Keratinocyte (primary cell): Measurements from ENCODE around the gene TIGD6. TPM values are rescaled to one million over a fixed set of nuclear protein-coding genes. Genes with fewer than 3 reads are reported as not detected.

ENCODE experiments used
- DNase-seq: peaks from one replicate; pipeline ENCODE4 v3.0.0-alpha.2; 2011; ENCODE audit warnings: low read depth, missing footprints, low spot score
- FAIRE-seq: peaks from 2 replicates; lab custom pipeline; 2011; peaks lifted over from hg19 to GRCh38; lab: Jason Lieb, UNC
- H2AFZ ChIP-seq: 2 replicates; pipeline ENCODE4 v1.6.0; 2012; ENCODE audit warnings: low read length, control low read depth, inconsistent platforms; ENCODE audit not compliant: control insufficient read depth
- H3K27ac ChIP-seq: 2 replicates; pipeline ENCODE4 v1.5.1; 2011; ENCODE audit warnings: low read length; ENCODE audit not compliant: control insufficient read depth, insufficient read depth
- H3K27me3 ChIP-seq: 3 replicates; pipeline ENCODE4 v1.6.0; 2011; ENCODE audit warnings: low read length; ENCODE audit not compliant: control insufficient read depth, insufficient read depth; ENCODE audit errors: extremely low read depth
- H3K36me3 ChIP-seq, 2 experiments: 2 replicates in 1 of 2; 3 replicates in 1 of 2; pipeline ENCODE4 v1.5.1; 2011; ENCODE audit warnings: low read length in 2 of 2, mild to moderate bottlenecking in 1 of 2; ENCODE audit not compliant: control insufficient read depth in 2 of 2, insufficient read depth in 2 of 2; ENCODE audit errors: extremely low read depth in 1 of 2
- H3K4me1 ChIP-seq: 3 replicates; pipeline ENCODE4 v1.5.1; 2011; ENCODE audit warnings: low read length; ENCODE audit not compliant: control insufficient read depth, insufficient read depth; ENCODE audit errors: extremely low read depth
- H3K4me2 ChIP-seq: 3 replicates; pipeline ENCODE4 v1.6.0; 2011; ENCODE audit warnings: low read depth, low read length; ENCODE audit not compliant: control insufficient read depth, insufficient read depth; ENCODE audit errors: extremely low read depth
- H3K4me3 ChIP-seq, 3 experiments: fragments of 200-600 bp in 1 of 3; sonication (generic) in 1 of 3; 2 replicates in 2 of 3; 3 replicates in 1 of 3; pipeline ENCODE4 v1.5.1; 2011 to 2016; ENCODE audit warnings: low read length in 3 of 3, mild to moderate bottlenecking in 3 of 3, control low read depth in 2 of 3, inconsistent platforms in 1 of 3, low read depth in 1 of 3, mixed read lengths in 1 of 3, mixed run types in 1 of 3, moderate library complexity in 1 of 3; ENCODE audit not compliant: control insufficient read depth in 2 of 3, insufficient read depth in 2 of 3; ENCODE audit errors: extremely low read depth in 1 of 3
- H3K79me2 ChIP-seq: 2 replicates; pipeline ENCODE4 v1.6.0; 2012; ENCODE audit warnings: low read length; ENCODE audit not compliant: control insufficient read depth, insufficient read depth
- H3K9ac ChIP-seq: 3 replicates; pipeline ENCODE4 v1.6.0; 2011; ENCODE audit warnings: low read length; ENCODE audit not compliant: control insufficient read depth, insufficient read depth; ENCODE audit errors: extremely low read depth
- H3K9me1 ChIP-seq: 3 replicates; pipeline ENCODE4 v1.6.0; 2011; ENCODE audit warnings: low read length; ENCODE audit not compliant: control insufficient read depth, insufficient read depth; ENCODE audit errors: extremely low read depth
- H3K9me3 ChIP-seq: 2 replicates; pipeline ENCODE4 v1.5.1; 2012; ENCODE audit warnings: low read depth, low read length; ENCODE audit not compliant: control insufficient read depth
- H4K20me1 ChIP-seq: 3 replicates; pipeline ENCODE4 v1.6.0; 2011; ENCODE audit warnings: low read length; ENCODE audit not compliant: control insufficient read depth, insufficient read depth; ENCODE audit errors: extremely low read depth
- EZH2 ChIP-seq: IDR thresholded peaks from one replicate; pipeline ENCODE4 v1.6.1; 2012; ENCODE audit warnings: inconsistent platforms, mild to moderate bottlenecking, low read length, moderate library complexity
- dilution Hi-C: fragments of 300-500 bp; cut with MboI; formaldehyde crosslinking; loops from one replicate; pipeline ENCODE4 v1.7.0; 2020; ENCODE audit warnings: low sequenced_read_pairs; ENCODE audit not compliant: extremely low pct_ligation_motif_present
- polyA plus RNA-seq, 5 experiments: library from polyadenylated mRNA; depleted of rRNA in 3 of 5; stranded (reverse) in 3 of 5; stranded (forward) in 1 of 5; unstranded in 1 of 5; fragments of >200 nt; gene quantifications; 1 replicate in 1 of 5; 2 replicates in 3 of 5; 3 replicates in 1 of 5; pipeline versions ENCODE4 v1.2.1 to v1.2.3, GENCODE V29; 2011 to 2012; ENCODE audit warnings: missing spikeins in 2 of 5, low read depth in 1 of 5, low replicate concordance in 1 of 5
- TF ChIP-seq, protein P1 (sequence below), 3 experiments: IDR thresholded peaks in 1 of 3; conservative IDR thresholded peaks in 1 of 3; optimal IDR thresholded peaks in 1 of 3; 2 replicates in 2 of 3; 3 replicates in 1 of 3; pipeline versions ENCODE3 to v1.5.1; 2011; ENCODE audit warnings: low read length in 3 of 3, mild to moderate bottlenecking in 3 of 3, moderate library complexity in 2 of 3, control low read depth in 1 of 3, inconsistent platforms in 1 of 3; ENCODE audit not compliant: insufficient read depth in 2 of 3; ENCODE audit errors: extremely low read depth in 1 of 3

Gene TIGD6
- polyA plus RNA-seq, 1 donor (not counting 4 experiments of a cell fraction or from before 2014, with no cell fraction given) = 4.1 TPM

- H2AFZ ChIP-seq = no peak overlapping the region
- no peak overlapping the region for H3K4me3 ChIP-seq
- no peaks in the 10 kb centered on the region for H3K79me2 ChIP-seq
- no peaks in the 10 kb centered on the region for H3K9me1 ChIP-seq
- H3K4me1 ChIP-seq = no peaks in the 10 kb centered on the region
- dilution Hi-C loops = no loop called here
- no peak for DNase-seq
- no peaks in the 10 kb centered on the region for H4K20me1 ChIP-seq
- no peak for TF ChIP-seq EZH2
- TF ChIP-seq, protein P1, sequence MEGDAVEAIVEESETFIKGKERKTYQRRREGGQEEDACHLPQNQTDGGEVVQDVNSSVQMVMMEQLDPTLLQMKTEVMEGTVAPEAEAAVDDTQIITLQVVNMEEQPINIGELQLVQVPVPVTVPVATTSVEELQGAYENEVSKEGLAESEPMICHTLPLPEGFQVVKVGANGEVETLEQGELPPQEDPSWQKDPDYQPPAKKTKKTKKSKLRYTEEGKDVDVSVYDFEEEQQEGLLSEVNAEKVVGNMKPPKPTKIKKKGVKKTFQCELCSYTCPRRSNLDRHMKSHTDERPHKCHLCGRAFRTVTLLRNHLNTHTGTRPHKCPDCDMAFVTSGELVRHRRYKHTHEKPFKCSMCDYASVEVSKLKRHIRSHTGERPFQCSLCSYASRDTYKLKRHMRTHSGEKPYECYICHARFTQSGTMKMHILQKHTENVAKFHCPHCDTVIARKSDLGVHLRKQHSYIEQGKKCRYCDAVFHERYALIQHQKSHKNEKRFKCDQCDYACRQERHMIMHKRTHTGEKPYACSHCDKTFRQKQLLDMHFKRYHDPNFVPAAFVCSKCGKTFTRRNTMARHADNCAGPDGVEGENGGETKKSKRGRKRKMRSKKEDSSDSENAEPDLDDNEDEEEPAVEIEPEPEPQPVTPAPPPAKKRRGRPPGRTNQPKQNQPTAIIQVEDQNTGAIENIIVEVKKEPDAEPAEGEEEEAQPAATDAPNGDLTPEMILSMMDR (optimal IDR thresholded peaks at IDR 0.05 in 1 of 3, IDR thresholded peaks at IDR 0.05 in 1 of 3, conservative IDR thresholded peaks at IDR 0.05 in 1 of 3; ENCODE audit: extremely low read depth in 1 of 3, insufficient read depth in 2 of 3, low read length in 3 of 3) = no peak
- no peak for FAIRE-seq
- H3K27ac ChIP-seq = no peak overlapping the region
- no peak overlapping the region for H3K4me2 ChIP-seq
- H3K9ac ChIP-seq = no peak overlapping the region
- no peaks in the 10 kb centered on the region for H3K9me3 ChIP-seq
- no peaks in the 10 kb centered on the region for H3K36me3 ChIP-seq
- H3K27me3 ChIP-seq = no peaks in the 10 kb centered on the region
These were observed 12.3 kb downstream of the TIGD6 start for GRCh38 chr5:149988126-149988525.

DNA sequence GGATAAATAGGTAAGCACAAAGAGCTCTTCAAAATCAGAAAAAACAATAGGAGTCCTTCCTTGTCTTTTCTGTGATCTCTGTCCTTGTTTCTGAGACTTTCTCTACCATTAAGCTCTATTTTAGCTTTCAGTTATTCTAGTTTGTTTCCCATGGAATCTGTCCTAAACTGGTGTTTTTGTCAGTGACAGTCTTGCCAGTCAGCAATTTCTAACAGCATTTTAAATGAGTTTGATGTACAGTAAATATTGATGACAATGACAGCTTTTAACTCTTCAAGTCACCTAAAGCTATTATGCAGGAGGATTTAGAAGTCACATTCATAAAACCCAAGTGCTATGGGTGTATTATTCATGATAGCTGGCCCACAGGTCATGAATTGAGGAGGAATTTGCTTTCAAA lies 17.9 kb downstream of the TIGD6 start:
- no peaks in the 10 kb centered on the region for H3K4me1 ChIP-seq
- no peak for FAIRE-seq

More for the DNA sequence above, 17.9 kb downstream of the TIGD6 start:
- no peak for DNase-seq
- H3K9me3 ChIP-seq = no peaks in the 10 kb centered on the region
- H3K36me3 ChIP-seq = peaks cover 0 to 7% of the 10 kb centered on the region in 2 experiments
- H3K9ac ChIP-seq = no peak overlapping the region
- TF ChIP-seq, protein P1 (optimal IDR thresholded peaks at IDR 0.05 in 1 of 3, IDR thresholded peaks at IDR 0.05 in 1 of 3, conservative IDR thresholded peaks at IDR 0.05 in 1 of 3; ENCODE audit: extremely low read depth in 1 of 3, insufficient read depth in 2 of 3, low read length in 3 of 3) = no peak
- no peak for TF ChIP-seq EZH2
- dilution Hi-C loops = no loop called here
- H3K27ac ChIP-seq = no peak overlapping the region
- no peaks in the 10 kb centered on the region for H3K79me2 ChIP-seq
- H3K9me1 ChIP-seq = no peaks in the 10 kb centered on the region
- no peaks in the 10 kb centered on the region for H3K27me3 ChIP-seq
- no peak overlapping the region for H2AFZ ChIP-seq
- H3K4me3 ChIP-seq = no peak overlapping the region
- H3K4me2 ChIP-seq = no peak overlapping the region
- H4K20me1 ChIP-seq = no peaks in the 10 kb centered on the region
